K562 (cell line): Measurements from ENCODE around the gene SLC25A45. TPM values are rescaled to one million over a fixed set of nuclear protein-coding genes. Genes with fewer than 3 reads are reported as not detected.

Experiments used
- BRD4 ChIP-seq: fragments of 200-600 bp; sonication (generic); IDR thresholded peaks from 2 replicates; pipeline ENCODE4 v1.6.1; 2017; ENCODE audit warnings: inconsistent platforms
- DACH1 ChIP-seq: fragments of 450-650 bp; IDR thresholded peaks from 2 replicates; pipeline ENCODE4 v1.6.1; 2018; ENCODE audit not compliant: partially characterized antibody
- EP400 ChIP-seq: fragments of 450-650 bp; IDR thresholded peaks from 2 replicates; pipeline ENCODE4 v1.6.1; 2017; ENCODE audit warnings: antibody characterized with exemption, mild to moderate bottlenecking, moderate library complexity
- KLF1 ChIP-seq: fragments of 450-650 bp; IDR thresholded peaks from 2 replicates; pipeline ENCODE4 v1.6.1; 2016; ENCODE audit warnings: missing genetic modification characterization, missing compliant biosample characterization
- MBD2 ChIP-seq: sonication (generic); IDR thresholded peaks from 2 replicates; pipeline ENCODE4 v1.6.1; 2016; ENCODE audit warnings: low read depth, borderline replicate concordance
- NR2C1 ChIP-seq, 2 experiments: fragments of 450-650 bp; IDR thresholded peaks; 2 replicates each; pipeline ENCODE4 v1.6.1; 2017; ENCODE audit warnings: mild to moderate bottlenecking in 2 of 2, antibody characterized with exemption in 1 of 2, inconsistent platforms in 1 of 2, missing compliant biosample characterization in 1 of 2, missing genetic modification characterization in 1 of 2
- RFX5 ChIP-seq: IDR thresholded peaks from 2 replicates; pipeline ENCODE4 v1.6.1; 2011; ENCODE audit warnings: low read depth, mild to moderate bottlenecking, improper control_type of control experiment, low read length
- SMAD2 ChIP-seq: fragments of 150-350 bp; IDR thresholded peaks from 2 replicates; pipeline ENCODE4 v1.6.1; 2014; ENCODE audit warnings: low read depth, mild to moderate bottlenecking, low read length
- XRCC5 ChIP-seq: fragments of 200-400 bp; formaldehyde crosslinking; IDR thresholded peaks from 2 replicates; pipeline ENCODE4 v1.6.1; 2017; ENCODE audit warnings: low read depth, mild to moderate bottlenecking, low read length
- ZNF57 ChIP-seq: fragments of 450-650 bp; formaldehyde crosslinking; IDR thresholded peaks from 2 replicates; pipeline ENCODE4 v1.4.0; 2020; ENCODE audit warnings: mild to moderate bottlenecking, moderate library complexity
- ZNF586 ChIP-seq: fragments of 450-650 bp; formaldehyde crosslinking; conservative IDR thresholded peaks from 2 replicates; pipeline ENCODE4 v1.4.0; 2020; ENCODE audit warnings: mild to moderate bottlenecking, moderate library complexity
- polyA plus RNA-seq, 8 experiments: library from polyadenylated mRNA; depleted of rRNA in 4 of 8; stranded (reverse) in 5 of 8; unstranded in 3 of 8; fragments of >200 nt; fragmentation: Nextera tagmentation in 2 of 8; fragmentation: Illumina TruSeq in 1 of 8; extraction: Ambion mirVana in 2 of 8; extraction: Trizol in 1 of 8; gene quantifications; 2 replicates each; pipeline versions ENCODE4 v1.2.1 to v1.2.3, GENCODE V29; 2011 to 2014; ENCODE audit warnings: inconsistent platforms in 1 of 8, missing spikeins in 1 of 8
- total RNA-seq, 7 experiments: library from RNA; depleted of rRNA in 6 of 7; stranded (reverse); fragments of >200 nt in 6 of 7; fragmentation: Illumina TruSeq in 2 of 7; extraction: Trizol in 2 of 7; gene quantifications; 2 replicates each; pipeline versions ENCODE4 v1.2.1 to v1.2.3, GENCODE V29; 2011 to 2021; ENCODE audit warnings: low replicate concordance in 1 of 7
- TF ChIP-seq, protein P1 (sequence below): fragments of 250-450 bp; sonication (Bioruptor Pico); IDR thresholded peaks from 2 replicates; pipeline ENCODE4 v1.4.0; 2020; ENCODE audit warnings: mild to moderate bottlenecking, moderate library complexity
- TF ChIP-seq, protein P2 (sequence below): fragments of 450-650 bp; IDR thresholded peaks from 2 replicates; pipeline ENCODE4 v1.6.1; 2016; ENCODE audit warnings: low read depth, mild to moderate bottlenecking, moderate library complexity
- TF ChIP-seq, protein P3 (sequence below), 2 experiments: fragments of 450-650 bp in 1 of 2; sonication (generic) in 1 of 2; formaldehyde crosslinking in 1 of 2; IDR thresholded peaks; 2 replicates each; pipeline versions ENCODE4 v1.7.1 to v1.9.0; 2016 to 2022; ENCODE audit warnings: inconsistent platforms in 1 of 2, mild to moderate bottlenecking in 1 of 2, missing genetic modification reagents in 1 of 2

SLC25A45 gene
- total and polyA plus RNA-seq, 9 of the 15 experiments (the other 6 are each of a cell fraction or from before 2014, with no cell fraction given), result 0.15 to 2.3 (median 0.68) TPM

DNA sequence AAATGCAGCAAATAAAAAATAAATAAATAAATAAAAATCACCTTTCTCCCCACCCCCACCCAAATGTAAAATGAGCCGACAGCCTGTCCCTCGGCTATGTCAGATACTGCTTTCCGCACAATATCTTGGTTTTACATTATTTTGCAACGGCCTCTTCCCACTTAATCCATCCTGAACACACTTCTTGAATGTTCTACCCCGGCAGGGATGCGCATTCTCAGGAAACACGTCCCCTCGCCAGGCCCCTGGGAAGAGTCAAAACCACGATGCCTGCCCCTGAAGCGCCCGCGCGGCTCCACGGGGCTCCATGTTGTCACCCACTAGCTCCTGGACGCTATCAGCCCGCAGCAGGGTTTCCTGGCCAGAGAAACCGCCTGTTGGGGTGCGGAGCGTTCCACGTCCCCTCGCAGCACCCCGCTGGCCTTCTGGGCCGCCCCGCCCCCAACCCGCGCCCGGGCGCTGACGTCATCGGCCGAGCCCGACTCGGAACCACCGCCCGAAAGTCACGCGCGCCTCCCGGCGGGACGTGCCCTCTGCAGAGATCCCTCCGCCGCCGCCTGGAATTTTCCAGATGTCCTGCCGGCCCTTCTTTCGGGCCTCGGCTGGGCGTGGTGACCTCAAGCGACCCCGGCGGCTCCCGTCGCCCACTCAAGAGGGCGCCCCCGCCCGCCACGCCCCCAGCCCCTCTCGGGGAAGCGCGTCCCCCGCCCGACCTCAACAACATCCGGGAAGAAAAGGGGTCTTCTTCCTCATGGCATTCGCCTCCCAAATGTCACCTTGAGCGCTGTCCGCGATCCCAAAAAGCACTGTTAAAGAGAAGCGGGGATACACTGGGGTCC is 39.6 kb upstream of the SLC25A45 start (continued):
- TF ChIP-seq, protein P1, sequence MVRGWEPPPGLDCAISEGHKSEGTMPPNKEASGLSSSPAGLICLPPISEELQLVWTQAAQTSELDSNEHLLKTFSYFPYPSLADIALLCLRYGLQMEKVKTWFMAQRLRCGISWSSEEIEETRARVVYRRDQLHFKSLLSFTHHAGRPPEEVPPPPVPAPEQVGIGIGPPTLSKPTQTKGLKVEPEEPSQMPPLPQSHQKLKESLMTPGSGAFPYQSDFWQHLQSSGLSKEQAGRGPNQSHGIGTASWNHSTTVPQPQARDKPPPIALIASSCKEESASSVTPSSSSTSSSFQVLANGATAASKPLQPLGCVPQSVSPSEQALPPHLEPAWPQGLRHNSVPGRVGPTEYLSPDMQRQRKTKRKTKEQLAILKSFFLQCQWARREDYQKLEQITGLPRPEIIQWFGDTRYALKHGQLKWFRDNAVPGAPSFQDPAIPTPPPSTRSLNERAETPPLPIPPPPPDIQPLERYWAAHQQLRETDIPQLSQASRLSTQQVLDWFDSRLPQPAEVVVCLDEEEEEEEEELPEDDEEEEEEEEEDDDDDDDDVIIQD (CRISPR knock-in tag), result peak; percentile 69; the same call in 1 of the 2 replicates
- TF ChIP-seq XRCC5 (no peak), MBD2 (no peak), KLF1 (peak; percentile 93), SMAD2 (no peak), DACH1 (peak; percentile 43), ZNF586 (CRISPR knock-in tag) (no peak), RFX5 (no peak), ZNF57 (CRISPR knock-in tag) (peak; percentile 44; the same call in 1 of the 2 replicates), NR2C1 (IDR thresholded peaks at IDR 0.05) (no peak), NR2C1 (tag; IDR thresholded peaks at IDR 0.05) (no peak), BRD4 (peak; percentile 90), EP400 (no peak)
- TF ChIP-seq, protein P2, sequence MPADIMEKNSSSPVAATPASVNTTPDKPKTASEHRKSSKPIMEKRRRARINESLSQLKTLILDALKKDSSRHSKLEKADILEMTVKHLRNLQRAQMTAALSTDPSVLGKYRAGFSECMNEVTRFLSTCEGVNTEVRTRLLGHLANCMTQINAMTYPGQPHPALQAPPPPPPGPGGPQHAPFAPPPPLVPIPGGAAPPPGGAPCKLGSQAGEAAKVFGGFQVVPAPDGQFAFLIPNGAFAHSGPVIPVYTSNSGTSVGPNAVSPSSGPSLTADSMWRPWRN, result no peak
- TF ChIP-seq, protein P3, sequence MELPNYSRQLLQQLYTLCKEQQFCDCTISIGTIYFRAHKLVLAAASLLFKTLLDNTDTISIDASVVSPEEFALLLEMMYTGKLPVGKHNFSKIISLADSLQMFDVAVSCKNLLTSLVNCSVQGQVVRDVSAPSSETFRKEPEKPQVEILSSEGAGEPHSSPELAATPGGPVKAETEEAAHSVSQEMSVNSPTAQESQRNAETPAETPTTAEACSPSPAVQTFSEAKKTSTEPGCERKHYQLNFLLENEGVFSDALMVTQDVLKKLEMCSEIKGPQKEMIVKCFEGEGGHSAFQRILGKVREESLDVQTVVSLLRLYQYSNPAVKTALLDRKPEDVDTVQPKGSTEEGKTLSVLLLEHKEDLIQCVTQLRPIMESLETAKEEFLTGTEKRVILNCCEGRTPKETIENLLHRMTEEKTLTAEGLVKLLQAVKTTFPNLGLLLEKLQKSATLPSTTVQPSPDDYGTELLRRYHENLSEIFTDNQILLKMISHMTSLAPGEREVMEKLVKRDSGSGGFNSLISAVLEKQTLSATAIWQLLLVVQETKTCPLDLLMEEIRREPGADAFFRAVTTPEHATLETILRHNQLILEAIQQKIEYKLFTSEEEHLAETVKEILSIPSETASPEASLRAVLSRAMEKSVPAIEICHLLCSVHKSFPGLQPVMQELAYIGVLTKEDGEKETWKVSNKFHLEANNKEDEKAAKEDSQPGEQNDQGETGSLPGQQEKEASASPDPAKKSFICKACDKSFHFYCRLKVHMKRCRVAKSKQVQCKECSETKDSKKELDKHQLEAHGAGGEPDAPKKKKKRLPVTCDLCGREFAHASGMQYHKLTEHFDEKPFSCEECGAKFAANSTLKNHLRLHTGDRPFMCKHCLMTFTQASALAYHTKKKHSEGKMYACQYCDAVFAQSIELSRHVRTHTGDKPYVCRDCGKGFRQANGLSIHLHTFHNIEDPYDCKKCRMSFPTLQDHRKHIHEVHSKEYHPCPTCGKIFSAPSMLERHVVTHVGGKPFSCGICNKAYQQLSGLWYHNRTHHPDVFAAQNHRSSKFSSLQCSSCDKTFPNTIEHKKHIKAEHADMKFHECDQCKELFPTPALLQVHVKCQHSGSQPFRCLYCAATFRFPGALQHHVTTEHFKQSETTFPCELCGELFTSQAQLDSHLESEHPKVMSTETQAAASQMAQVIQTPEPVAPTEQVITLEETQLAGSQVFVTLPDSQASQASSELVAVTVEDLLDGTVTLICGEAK (IDR thresholded peaks at IDR 0.05), result no peak
- TF ChIP-seq, protein P3 (CRISPR knock-in tag; IDR thresholded peaks at IDR 0.05), result no peak
